ENCODE results near the gene OTOF. TPM values are rescaled to one million over a fixed set of nuclear protein-coding genes. Genes with fewer than 3 reads are reported as not detected.

Gene OTOF
- total and polyA plus RNA-seq, 2 donors (not counting 1 experiment from before 2014, with no cell fraction given): not detected

DNA sequence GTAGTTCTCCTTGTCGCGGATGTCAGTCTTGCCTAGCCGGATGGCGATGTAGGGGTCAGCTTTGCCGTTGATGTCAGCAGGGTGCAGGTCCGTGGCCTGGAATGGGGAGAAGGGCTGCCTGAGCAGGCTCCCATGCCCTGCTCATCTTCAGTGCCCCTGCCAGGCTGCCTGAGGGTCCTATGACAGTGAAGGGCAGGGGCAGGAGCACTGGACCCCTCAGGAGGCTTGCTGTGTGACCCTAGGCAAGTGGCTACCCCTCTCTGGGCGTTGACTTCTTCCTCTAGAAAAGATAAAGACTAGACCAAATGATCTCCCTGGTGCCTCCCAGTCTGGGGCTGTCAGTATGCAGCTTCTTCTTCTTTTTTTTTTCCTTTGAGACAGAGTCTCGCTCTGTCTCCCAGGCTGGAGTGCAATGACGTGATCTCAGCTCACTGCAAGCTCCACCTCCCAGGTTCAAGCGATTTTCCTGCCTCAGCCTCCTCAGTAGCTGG is 11.9 kb downstream of the OTOF start:
- Histone ChIP-seq H3K4me3 (replicated peaks in 1 of 4; ENCODE audit: control extremely low read depth in 1 of 4, insufficient read depth in 1 of 4, low read depth in 3 of 4, low read length in 4 of 4) (no peak overlapping the region), H3K27me3 (ENCODE audit: control insufficient read depth, insufficient read depth, low read length) (no peaks in the 10 kb centered on the region), H3K36me3 (ENCODE audit: control insufficient read depth, insufficient read depth, low read length) (no peaks in the 10 kb centered on the region), H2AFZ (ENCODE audit: low read length) (no peak overlapping the region), H4K20me1 (ENCODE audit: control insufficient read depth, extremely low read depth, insufficient read depth, low read length) (no peaks in the 10 kb centered on the region), H3K79me2 (ENCODE audit: control insufficient read depth, insufficient read depth, low read length) (no peaks in the 10 kb centered on the region), H3K9ac (ENCODE audit: insufficient read depth, low read length) (no peak overlapping the region), H3K4me1 (ENCODE audit: control insufficient read depth, extremely low read depth, insufficient read depth, low read length) (no peaks in the 10 kb centered on the region), H3K9me3 (ENCODE audit: control insufficient read depth, insufficient read depth, low read depth, low read length) (no peaks in the 10 kb centered on the region), H3K27ac (ENCODE audit: insufficient read depth, low read length) (no peak overlapping the region), H3K4me2 (ENCODE audit: extremely low read depth, insufficient read depth, low read length) (no peak overlapping the region)
- no peak for TF ChIP-seq EZH2 (IDR thresholded peaks at IDR 0.05; ENCODE audit: low read length, missing control alignments)
- TF ChIP-seq, protein P1, sequence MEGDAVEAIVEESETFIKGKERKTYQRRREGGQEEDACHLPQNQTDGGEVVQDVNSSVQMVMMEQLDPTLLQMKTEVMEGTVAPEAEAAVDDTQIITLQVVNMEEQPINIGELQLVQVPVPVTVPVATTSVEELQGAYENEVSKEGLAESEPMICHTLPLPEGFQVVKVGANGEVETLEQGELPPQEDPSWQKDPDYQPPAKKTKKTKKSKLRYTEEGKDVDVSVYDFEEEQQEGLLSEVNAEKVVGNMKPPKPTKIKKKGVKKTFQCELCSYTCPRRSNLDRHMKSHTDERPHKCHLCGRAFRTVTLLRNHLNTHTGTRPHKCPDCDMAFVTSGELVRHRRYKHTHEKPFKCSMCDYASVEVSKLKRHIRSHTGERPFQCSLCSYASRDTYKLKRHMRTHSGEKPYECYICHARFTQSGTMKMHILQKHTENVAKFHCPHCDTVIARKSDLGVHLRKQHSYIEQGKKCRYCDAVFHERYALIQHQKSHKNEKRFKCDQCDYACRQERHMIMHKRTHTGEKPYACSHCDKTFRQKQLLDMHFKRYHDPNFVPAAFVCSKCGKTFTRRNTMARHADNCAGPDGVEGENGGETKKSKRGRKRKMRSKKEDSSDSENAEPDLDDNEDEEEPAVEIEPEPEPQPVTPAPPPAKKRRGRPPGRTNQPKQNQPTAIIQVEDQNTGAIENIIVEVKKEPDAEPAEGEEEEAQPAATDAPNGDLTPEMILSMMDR (conservative IDR thresholded peaks at IDR 0.05 in 1 of 2, IDR thresholded peaks at IDR 0.05 in 1 of 2; ENCODE audit: low read depth in 1 of 2, low read length in 2 of 2): no peak
- DNase-seq (ENCODE audit: low read depth in 2 of 2): no peak

DNA sequence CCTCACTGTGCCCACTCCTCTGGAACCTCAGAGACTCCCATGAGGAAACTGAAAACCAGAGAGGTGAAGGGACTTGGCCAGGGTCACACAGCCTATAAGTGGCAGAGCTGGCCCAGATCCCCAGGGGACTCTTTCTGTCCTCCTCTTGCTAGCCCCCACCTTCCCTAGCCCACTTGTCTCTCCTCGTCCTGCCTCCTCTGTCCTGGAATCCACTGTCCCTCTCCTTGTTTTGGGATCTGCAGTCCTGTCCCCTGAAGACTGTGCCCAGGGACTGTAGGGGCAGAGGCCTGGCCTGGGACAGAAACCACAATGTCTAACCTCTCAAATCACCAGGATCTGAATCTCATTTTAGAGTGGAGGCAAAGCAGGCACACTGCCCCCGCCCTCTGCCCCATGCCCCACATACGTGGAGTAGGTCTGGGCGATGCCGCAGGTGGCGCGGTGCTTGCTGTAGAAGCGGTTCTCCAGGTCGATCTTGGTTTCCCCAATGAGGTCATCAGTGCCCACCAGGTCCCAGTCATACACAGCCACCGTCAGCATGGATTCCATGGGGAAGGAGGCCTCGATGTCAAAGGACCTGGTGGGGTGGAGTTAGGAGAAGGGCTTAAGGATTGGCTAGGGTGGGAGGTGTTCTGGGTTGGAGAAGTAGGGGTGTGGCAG is 12.5 kb downstream of the OTOF start:
- Histone ChIP-seq H3K79me2 (ENCODE audit: control insufficient read depth, insufficient read depth, low read length) (no peaks in the 10 kb centered on the region), H4K20me1 (ENCODE audit: control insufficient read depth, extremely low read depth, insufficient read depth, low read length) (no peaks in the 10 kb centered on the region), H3K4me1 (ENCODE audit: control insufficient read depth, extremely low read depth, insufficient read depth, low read length) (no peaks in the 10 kb centered on the region), H3K9me3 (ENCODE audit: control insufficient read depth, insufficient read depth, low read depth, low read length) (no peaks in the 10 kb centered on the region), H3K36me3 (ENCODE audit: control insufficient read depth, insufficient read depth, low read length) (no peaks in the 10 kb centered on the region), H3K4me2 (ENCODE audit: extremely low read depth, insufficient read depth, low read length) (no peak overlapping the region), H3K9ac (ENCODE audit: insufficient read depth, low read length) (no peak overlapping the region), H3K27ac (ENCODE audit: insufficient read depth, low read length) (no peak overlapping the region), H3K27me3 (ENCODE audit: control insufficient read depth, insufficient read depth, low read length) (no peaks in the 10 kb centered on the region), H3K4me3 (replicated peaks in 1 of 4; ENCODE audit: control extremely low read depth in 1 of 4, insufficient read depth in 1 of 4, low read depth in 3 of 4, low read length in 4 of 4) (no peak overlapping the region), H2AFZ (ENCODE audit: low read length) (no peak overlapping the region)
- no peak for TF ChIP-seq EZH2 (IDR thresholded peaks at IDR 0.05; ENCODE audit: low read length, missing control alignments)
- TF ChIP-seq, protein P1 (conservative IDR thresholded peaks at IDR 0.05 in 1 of 2, IDR thresholded peaks at IDR 0.05 in 1 of 2; ENCODE audit: low read depth in 1 of 2, low read length in 2 of 2): no peak
- no peak for DNase-seq (ENCODE audit: low read depth in 2 of 2)

DNA sequence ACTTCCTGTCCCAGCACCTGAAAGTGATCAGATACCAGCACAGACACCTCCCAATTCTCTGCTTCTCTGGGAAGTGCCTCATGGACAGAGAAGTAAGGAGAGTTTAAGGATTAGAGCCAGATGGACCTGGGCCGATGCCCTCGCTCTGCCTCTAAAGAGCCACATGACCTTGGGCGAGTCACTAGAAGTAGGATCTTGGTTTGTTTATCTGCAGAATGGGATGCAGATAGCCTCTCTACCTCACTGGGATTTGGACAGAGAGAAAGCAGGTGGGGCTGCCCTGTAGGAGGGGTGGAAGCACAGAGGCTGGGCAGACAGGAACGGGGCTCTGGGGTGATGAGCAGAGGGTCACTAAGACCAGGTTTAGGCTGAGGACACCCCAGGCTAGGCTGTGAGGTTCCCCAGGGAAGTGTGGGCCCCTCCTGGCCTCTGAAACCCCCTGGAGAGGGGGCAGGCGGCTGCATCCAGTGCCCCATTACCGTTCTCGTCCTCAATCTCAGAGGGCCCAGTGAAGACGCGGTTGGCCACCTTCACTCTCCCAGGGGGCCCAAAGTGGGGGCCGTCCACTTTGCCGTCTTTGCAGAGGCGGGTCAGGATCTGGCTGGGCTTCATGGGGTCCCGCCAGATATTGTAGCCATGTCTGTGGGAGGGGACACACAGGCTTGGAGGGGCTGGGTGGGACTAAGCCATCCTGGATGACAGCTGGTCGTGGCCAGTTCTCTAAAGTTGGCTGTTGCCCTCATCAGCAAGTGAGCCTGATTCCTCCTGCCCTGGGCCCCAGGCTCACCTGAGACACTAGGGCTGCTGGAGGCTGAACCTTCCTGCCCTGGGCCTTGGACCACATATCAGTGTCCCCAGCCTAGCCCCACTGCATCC is 13.3 kb downstream of the OTOF start:
- H3K9me3 ChIP-seq (ENCODE audit: control insufficient read depth, insufficient read depth, low read depth, low read length): no peaks in the 10 kb centered on the region
- H3K9ac ChIP-seq (ENCODE audit: insufficient read depth, low read length): no peak overlapping the region
- H3K27me3 ChIP-seq (ENCODE audit: control insufficient read depth, insufficient read depth, low read length): no peaks in the 10 kb centered on the region
- H2AFZ ChIP-seq (ENCODE audit: low read length): no peak overlapping the region
- no peak for TF ChIP-seq EZH2 (IDR thresholded peaks at IDR 0.05; ENCODE audit: low read length, missing control alignments)
- TF ChIP-seq, protein P1 (conservative IDR thresholded peaks at IDR 0.05 in 1 of 2, IDR thresholded peaks at IDR 0.05 in 1 of 2; ENCODE audit: low read depth in 1 of 2, low read length in 2 of 2): no peak
- H3K27ac ChIP-seq (ENCODE audit: insufficient read depth, low read length): no peak overlapping the region
- no peak overlapping the region for H3K4me3 ChIP-seq (replicated peaks in 1 of 4; ENCODE audit: control extremely low read depth in 1 of 4, insufficient read depth in 1 of 4, low read depth in 3 of 4, low read length in 4 of 4)
- DNase-seq (ENCODE audit: low read depth in 2 of 2): no peak
- no peaks in the 10 kb centered on the region for H3K36me3 ChIP-seq (ENCODE audit: control insufficient read depth, insufficient read depth, low read length)
- no peak overlapping the region for H3K4me2 ChIP-seq (ENCODE audit: extremely low read depth, insufficient read depth, low read length)
- H4K20me1 ChIP-seq (ENCODE audit: control insufficient read depth, extremely low read depth, insufficient read depth, low read length): no peaks in the 10 kb centered on the region
- H3K4me1 ChIP-seq (ENCODE audit: control insufficient read depth, extremely low read depth, insufficient read depth, low read length): no peaks in the 10 kb centered on the region
- no peaks in the 10 kb centered on the region for H3K79me2 ChIP-seq (ENCODE audit: control insufficient read depth, insufficient read depth, low read length)
